Calu3 (cell line): ENCODE data around the gene GALNT14. TPM values are rescaled to one million over a fixed set of nuclear protein-coding genes. Genes with fewer than 3 reads are reported as not detected.

ENCODE experiments used
- BruUV-seq: library from RNA; stranded (reverse); fragments of 400-500 nt; replicated peaks from 2 replicates; lab custom pipeline; 2021; lab: Mats Ljungman, UMichigan
- CTCF ChIA-PET: fragments of 300-600 bp; sonication (Branson Sonifier 250); formaldehyde crosslinking; loops from one replicate; lab custom pipeline; 2022; ENCODE audit warnings: antibody characterized with exemption; lab: Charles Lee
- DNase-seq: peaks from one replicate; pipeline ENCODE4 v3.0.0; 2022
- H3K27ac Mint-ChIP-seq: one replicate; pipeline ENCODE4 v1.8.0; 2022; ENCODE audit warnings: mixed read lengths; ENCODE audit not compliant: unreplicated experiment
- H3K27me3 Mint-ChIP-seq: one replicate; pipeline ENCODE4 v1.8.0; 2022; ENCODE audit warnings: mixed read lengths; ENCODE audit not compliant: unreplicated experiment
- H3K36me3 Mint-ChIP-seq: one replicate; pipeline ENCODE4 v1.8.0; 2022; ENCODE audit warnings: mild to moderate bottlenecking, moderate library complexity, mixed read lengths; ENCODE audit not compliant: insufficient read depth, unreplicated experiment
- H3K4me1 Mint-ChIP-seq: one replicate; pipeline ENCODE4 v1.8.0; 2022; ENCODE audit warnings: mild to moderate bottlenecking, low read depth, mixed read lengths; ENCODE audit not compliant: unreplicated experiment
- H3K4me3 Mint-ChIP-seq: one replicate; pipeline ENCODE4 v1.8.0; 2022; ENCODE audit warnings: mild to moderate bottlenecking, low read depth, moderate library complexity, mixed read lengths; ENCODE audit not compliant: unreplicated experiment
- H3K9me3 Mint-ChIP-seq: one replicate; pipeline ENCODE4 v1.8.0; 2022; ENCODE audit warnings: low read depth, mixed read lengths; ENCODE audit not compliant: unreplicated experiment
- CTCF ChIP-seq: fragments of 200-600 bp; IDR thresholded peaks from one replicate; pipeline ENCODE4 v1.8.0; 2022; ENCODE audit warnings: antibody characterized with exemption; ENCODE audit not compliant: unreplicated experiment
- intact Hi-C: fragments of 100-400 bp; cut with micrococcal nuclease; formaldehyde crosslinking; loops from one replicate; pipeline ENCODE4 v1.10.0; 2022; ENCODE audit not compliant: unreplicated experiment
- total RNA-seq: library from RNA; stranded (reverse); gene quantifications from 2 replicates; pipeline ENCODE4 v1.2.3, GENCODE V29; 2022

GALNT14 gene
- total RNA-seq, 1 experiment from 2014 or later, result 61.9 TPM

GRCh38 chr2:30897539-30897938, 240.7 kb downstream of the GALNT14 start:
- Mint-ChIP-seq H3K9me3 (no peaks in the 10 kb centered on the region), H3K27ac (no peak overlapping the region), H3K36me3 (peaks cover 5% of the 10 kb centered on the region), H3K27me3 (no peaks in the 10 kb centered on the region), H3K4me3 (no peak overlapping the region), H3K4me1 (no peaks in the 10 kb centered on the region)
- CTCF ChIA-PET, result no interaction called here
- TF ChIP-seq CTCF, result no peak
- DNase-seq, result no peak
- intact Hi-C loops, result no loop called here
- BruUV-seq, result no TSS peak

- no peak for TF ChIP-seq CTCF
- H3K4me1 Mint-ChIP-seq, result no peaks in the 10 kb centered on the region
- CTCF ChIA-PET, result interaction anchor here (0.7 to 0.8 kb wide), 2 partner anchors 183 to 1794 kb away, joined by 3 to 4 read pairs; no protein-coding TSS in a partner anchor
- intact Hi-C loops, result no loop called here
- H3K4me3 Mint-ChIP-seq, result no peak overlapping the region
- H3K27ac Mint-ChIP-seq, result no peak overlapping the region
- no peak for DNase-seq
- H3K36me3 Mint-ChIP-seq, result peaks cover 5% of the 10 kb centered on the region
- no peaks in the 10 kb centered on the region for H3K9me3 Mint-ChIP-seq
- H3K27me3 Mint-ChIP-seq, result no peaks in the 10 kb centered on the region
- BruUV-seq, result no TSS peak
Observed at GRCh38 chr2:30894498-30895119, 243.6 kb downstream of the GALNT14 start.

GRCh38 chr2:30888852-30889409, 249.3 kb downstream of the GALNT14 start:
- no peaks in the 10 kb centered on the region for H3K4me1 Mint-ChIP-seq
- H3K27me3 Mint-ChIP-seq, result no peaks in the 10 kb centered on the region
- no TSS peak for BruUV-seq
- H3K27ac Mint-ChIP-seq, result no peak overlapping the region
- intact Hi-C loops, result no loop called here
- H3K9me3 Mint-ChIP-seq, result no peaks in the 10 kb centered on the region
- TF ChIP-seq CTCF, result no peak
- no peak overlapping the region for H3K4me3 Mint-ChIP-seq
- CTCF ChIA-PET, result no interaction called here
- DNase-seq, result no peak
- no peaks in the 10 kb centered on the region for H3K36me3 Mint-ChIP-seq

GRCh38 chr2:30886080-30886479, 252.2 kb downstream of the GALNT14 start:
- BruUV-seq, result no TSS peak
- intact Hi-C loops, result no loop called here
- Mint-ChIP-seq H3K9me3 (no peaks in the 10 kb centered on the region), H3K4me3 (no peak overlapping the region), H3K4me1 (no peaks in the 10 kb centered on the region), H3K36me3 (no peaks in the 10 kb centered on the region), H3K27me3 (no peaks in the 10 kb centered on the region), H3K27ac (no peak overlapping the region)
- no peak for TF ChIP-seq CTCF
- CTCF ChIA-PET, result no interaction called here
- DNase-seq, result no peak
